Thoracic aorta (tissue), 2 donors: ENCODE data around the gene SNRPF. TPM values are rescaled to one million over a fixed set of nuclear protein-coding genes. Genes with fewer than 3 reads are reported as not detected.

Experiments used
- ATAC-seq: fragments of 150-250 bp; one replicate; pipeline ENCODE4 v1.8.0; 2017; ENCODE audit warnings: low read depth; ENCODE audit not compliant: insufficient number of reproducible peaks, low FRiP score
- DNase-seq: peaks from one replicate; pipeline ENCODE4 v3.0.0-alpha.2; 2020; ENCODE audit warnings: low spot score
- H3K27ac ChIP-seq, 2 donors: fragments of 200-600 bp; sonication (generic); 1 replicate in 1 of 2; 2 replicates in 1 of 2; pipeline ENCODE4 v1.5.1; 2016; ENCODE audit warnings: mild to moderate bottlenecking in 2 of 2, moderate library complexity in 2 of 2
- H3K27me3 ChIP-seq: fragments of 200-600 bp; sonication (generic); replicated peaks from 2 replicates; pipeline ENCODE4 v1.6.0; 2016; ENCODE audit warnings: mild to moderate bottlenecking; ENCODE audit not compliant: insufficient read depth
- H3K36me3 ChIP-seq: fragments of 200-600 bp; sonication (generic); one replicate; pipeline ENCODE4 v1.5.1; 2016
- H3K4me1 ChIP-seq, 2 donors: fragments of 200-600 bp; sonication (generic); 1 replicate in 1 of 2; 2 replicates in 1 of 2; pipeline versions ENCODE4 v1.5.1 to v1.6.0; 2016; ENCODE audit warnings: low read depth in 2 of 2, mild to moderate bottlenecking in 1 of 2; ENCODE audit not compliant: control insufficient read depth in 1 of 2
- H3K4me3 ChIP-seq: fragments of 200-600 bp; sonication (generic); 2 replicates; pipeline ENCODE4 v1.5.1; 2016; ENCODE audit warnings: mild to moderate bottlenecking
- H3K9me3 ChIP-seq: fragments of 200-600 bp; sonication (generic); 2 replicates; pipeline ENCODE4 v1.5.1; 2016
- CTCF ChIP-seq: fragments of 200-600 bp; sonication (generic); IDR thresholded peaks from one replicate; pipeline ENCODE4 v1.5.1; 2019; ENCODE audit warnings: antibody characterized with exemption
- total RNA-seq, 2 donors: library from RNA; depleted of rRNA; stranded (reverse); fragments of >200 nt; gene quantifications; one replicate each; pipeline versions ENCODE4 v1.1.0 to v1.2.3, GENCODE V29; 2016

The SNRPF gene
- total RNA-seq, 2 donors from 2014 or later = 6.5 to 9.1 TPM

GRCh38 chr12:95884998-95885397, 26.2 kb downstream of the SNRPF start:
- Histone ChIP-seq H3K27ac (no peak overlapping the region), H3K9me3 (no peaks in the 10 kb centered on the region), H3K36me3 (no peaks in the 10 kb centered on the region), H3K27me3 (no peaks in the 10 kb centered on the region), H3K4me3 (no peak overlapping the region), H3K4me1 (no peaks in the 10 kb centered on the region)
- TF ChIP-seq CTCF = no peak
- DNase-seq (no peak), ATAC-seq (no peak)

GRCh38 chr12:95887311-95887710, 28.6 kb downstream of the SNRPF start:
- no peaks in the 10 kb centered on the region for H3K4me1 ChIP-seq
- H3K27me3 ChIP-seq = no peaks in the 10 kb centered on the region
- H3K4me3 ChIP-seq = no peak overlapping the region
- no peaks in the 10 kb centered on the region for H3K36me3 ChIP-seq
- no peaks in the 10 kb centered on the region for H3K9me3 ChIP-seq
- H3K27ac ChIP-seq = no peak overlapping the region
- TF ChIP-seq CTCF = no peak
- ATAC-seq = no peak
- DNase-seq = no peak

- no peak for DNase-seq
- Histone ChIP-seq H3K27ac (no peak overlapping the region), H3K4me3 (no peak overlapping the region), H3K4me1 (no peaks in the 10 kb centered on the region), H3K36me3 (no peaks in the 10 kb centered on the region), H3K9me3 (no peaks in the 10 kb centered on the region), H3K27me3 (no peaks in the 10 kb centered on the region)
- ATAC-seq = no peak
- TF ChIP-seq CTCF = no peak
Measured at GRCh38 chr12:95890958-95891357, 32.2 kb downstream of the SNRPF start.

- no peak for DNase-seq
- no peaks in the 10 kb centered on the region for H3K36me3 ChIP-seq
- H3K27ac ChIP-seq = no peak overlapping the region
- no peak overlapping the region for H3K4me3 ChIP-seq
- TF ChIP-seq CTCF = no peak
- H3K4me1 ChIP-seq = no peaks in the 10 kb centered on the region
- no peaks in the 10 kb centered on the region for H3K9me3 ChIP-seq
- ATAC-seq = no peak
- H3K27me3 ChIP-seq = no peaks in the 10 kb centered on the region
Measured at GRCh38 chr12:95896846-95897245, 38.1 kb downstream of the SNRPF start.

- H3K27me3 ChIP-seq = no peaks in the 10 kb centered on the region
- H3K36me3 ChIP-seq = no peaks in the 10 kb centered on the region
- DNase-seq (no peak), ATAC-seq (no peak)
- TF ChIP-seq CTCF = no peak
- no peak overlapping the region for H3K4me3 ChIP-seq
- H3K4me1 ChIP-seq = no peaks in the 10 kb centered on the region
- H3K9me3 ChIP-seq = no peaks in the 10 kb centered on the region
- no peak overlapping the region for H3K27ac ChIP-seq
Measured at GRCh38 chr12:95898081-95898480, 39.3 kb downstream of the SNRPF start.
